GM18498 (cell line): ENCODE measurements around the gene UBE2S.

Experiments
- ATAC-seq: cut with Tn5 transposase; IDR thresholded peaks from one replicate; pipeline ENCODE4 v1.9.1; 2021; ENCODE audit warnings: mild to moderate bottlenecking, moderate library complexity; ENCODE audit not compliant: unreplicated experiment

UBE2S gene

DNA sequence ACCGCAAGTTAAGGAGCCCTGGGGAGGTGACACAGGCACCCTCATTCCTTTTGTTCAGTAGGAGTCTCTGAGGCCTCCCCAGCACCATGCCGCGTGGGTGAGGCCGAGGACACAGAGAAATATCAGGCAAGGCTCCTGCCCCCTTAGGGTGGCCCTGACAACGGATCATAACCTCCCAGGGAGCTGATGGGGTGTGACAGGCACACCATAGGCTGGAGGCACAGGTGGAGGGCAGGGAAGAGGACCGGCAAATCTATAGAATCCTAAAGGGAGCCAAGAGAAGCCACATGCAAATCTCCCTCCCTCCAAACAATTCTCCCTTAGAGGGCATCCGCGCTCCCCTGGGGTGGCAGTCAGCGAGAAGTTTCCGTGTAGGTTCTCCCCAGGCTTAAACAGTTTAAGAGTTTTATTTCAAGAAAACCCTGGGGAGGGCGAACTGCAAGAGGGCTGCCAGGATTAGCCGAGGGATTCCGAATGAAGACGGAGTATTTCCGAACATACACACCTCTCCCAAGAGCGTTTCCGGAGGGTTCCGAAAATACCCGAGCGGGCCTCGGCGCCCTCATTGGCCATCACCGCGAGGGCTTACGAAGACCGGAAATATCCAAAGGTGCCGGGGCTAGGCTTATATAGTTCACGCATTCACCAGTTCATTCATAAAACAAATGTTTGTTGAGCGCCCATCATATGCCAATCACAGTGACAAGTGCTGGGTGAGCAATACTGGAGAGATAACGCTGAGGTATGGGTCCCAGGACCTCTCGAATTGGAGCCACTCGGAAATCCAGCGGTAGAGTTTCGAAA, 22.5 kb downstream of the UBE2S start:
- peak; percentile 64 for ATAC-seq

DNA sequence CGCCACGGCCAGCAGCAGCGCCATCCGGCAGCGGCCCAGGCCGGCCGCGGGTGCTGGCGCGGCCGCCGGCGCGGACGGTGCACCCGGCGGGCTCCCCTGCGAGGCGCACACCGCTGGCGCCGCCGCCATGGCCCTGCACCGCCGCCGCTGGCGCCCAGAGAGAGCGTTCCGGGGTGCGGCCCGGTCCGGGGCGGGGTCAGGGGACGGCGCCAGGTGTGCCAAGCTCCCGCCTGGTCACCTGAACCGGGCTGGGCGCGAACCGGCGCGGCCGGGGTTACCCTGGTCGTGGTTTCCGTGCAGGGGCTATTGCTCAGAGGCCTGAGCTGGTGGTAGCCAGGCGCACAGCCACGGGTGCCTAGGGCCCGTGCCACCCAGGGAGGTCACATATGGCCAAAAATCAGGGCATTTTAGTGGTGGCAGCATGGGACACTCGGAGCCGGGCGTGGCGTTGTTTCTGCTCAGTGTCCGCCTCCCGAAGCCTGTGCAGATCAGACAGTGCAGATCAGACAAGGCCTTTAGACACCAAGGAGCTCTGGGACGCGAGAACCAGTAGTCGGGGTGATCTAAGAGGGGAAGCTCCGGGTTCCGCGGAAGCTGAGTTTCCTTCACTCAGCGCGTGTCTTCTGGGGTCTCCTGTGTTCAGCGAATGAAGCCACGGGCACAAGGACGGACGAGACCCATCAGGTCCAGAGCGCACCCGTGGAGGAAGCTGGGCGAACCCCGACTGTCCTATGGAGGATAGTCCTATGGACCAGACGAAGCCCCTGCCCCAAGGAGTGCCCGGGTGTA, 23.3 kb downstream of the UBE2S start, which contains the start of gene TMEM238:
TMEM238 (minus strand) TSS at position 162 of the 789 bp plus-strand sequence; CDS start at position 129, 33 bp downstream.
- no peak for ATAC-seq

DNA sequence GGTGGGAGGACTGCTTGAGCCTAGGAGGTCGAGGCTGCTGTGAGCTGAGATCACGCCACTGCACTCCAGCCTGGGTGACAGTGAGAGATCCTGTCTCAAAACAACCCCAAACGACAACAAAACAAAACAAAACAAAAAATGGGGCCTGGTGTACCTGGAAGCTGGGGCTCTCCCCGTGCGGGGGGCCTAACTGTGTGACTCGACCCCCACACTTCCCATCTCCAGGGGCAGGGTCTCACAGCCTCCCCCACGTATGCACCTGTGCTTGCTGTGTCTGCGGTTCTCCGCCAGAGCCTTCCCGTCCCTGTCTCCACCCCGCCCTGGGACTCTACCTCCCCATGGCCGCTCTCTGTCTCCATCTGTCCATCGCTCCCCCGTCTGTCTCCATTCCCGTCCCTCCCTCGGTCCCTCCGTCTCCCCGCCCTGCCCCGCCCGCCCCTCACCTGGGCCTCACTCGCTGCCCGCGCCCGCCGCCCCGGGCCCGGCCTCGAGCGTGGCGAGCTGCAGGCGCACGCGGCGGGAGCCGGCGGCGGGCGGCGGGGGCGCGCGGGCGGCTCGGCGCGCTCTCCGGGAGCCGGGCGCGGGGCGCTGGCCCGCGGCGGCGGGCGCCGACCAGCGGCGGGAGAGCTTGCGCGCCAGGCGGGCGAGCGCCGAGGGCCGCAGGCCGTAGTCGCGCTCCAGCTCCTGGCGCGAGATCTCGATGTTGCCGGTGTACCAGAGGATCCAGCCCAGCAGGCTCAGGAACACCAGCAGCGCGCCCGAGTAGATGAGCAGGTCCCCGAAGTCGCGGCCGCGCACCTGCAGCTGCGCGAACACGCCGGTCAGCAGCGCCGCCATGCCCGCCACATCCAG, 24.1 kb downstream of the UBE2S start:
- no peak for ATAC-seq

DNA sequence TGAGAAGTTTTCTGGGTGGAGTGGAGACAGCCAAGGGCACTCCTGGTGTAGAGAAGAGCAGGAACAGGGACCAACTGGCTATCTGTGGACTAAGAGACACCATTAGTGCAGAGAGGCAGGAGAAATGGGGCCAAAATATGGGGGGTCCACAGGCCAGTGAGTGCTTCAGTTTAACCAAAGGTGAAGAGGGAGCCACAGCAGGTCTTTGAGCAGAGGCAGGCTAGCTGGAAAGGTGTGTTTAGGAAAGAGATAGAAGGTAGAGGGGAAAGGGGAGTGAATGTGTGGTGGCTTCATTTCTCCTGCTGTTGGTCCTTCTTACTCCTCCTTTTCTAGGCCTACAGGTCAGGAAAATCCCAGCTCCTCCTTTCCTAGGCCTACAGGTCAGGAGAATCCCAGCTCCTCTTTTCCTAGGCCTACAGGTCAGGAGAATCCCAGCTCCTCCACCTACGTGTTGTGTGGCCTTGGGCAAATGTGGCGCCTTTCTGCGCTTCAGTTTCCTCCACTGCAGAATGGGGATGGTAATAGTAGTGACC, 25.0 kb downstream of the UBE2S start:
- no peak for ATAC-seq

GRCh38 chr19:55382013-55382412, 25.6 kb downstream of the UBE2S start:
- ATAC-seq = no peak

GRCh38 chr19:55379174-55379573, 28.4 kb downstream of the UBE2S start:
- no peak for ATAC-seq

GRCh38 chr19:55377356-55378131, 30.0 kb downstream of the UBE2S start:
- ATAC-seq = no peak

GRCh38 chr19:55376241-55376933, 31.2 kb downstream of the UBE2S start, which contains the start of gene TMEM190:
Gene TMEM190 (plus strand): TSS chr19:55376826. CDS start chr19:55376854, 28 bp downstream.
- no peak for ATAC-seq

DNA sequence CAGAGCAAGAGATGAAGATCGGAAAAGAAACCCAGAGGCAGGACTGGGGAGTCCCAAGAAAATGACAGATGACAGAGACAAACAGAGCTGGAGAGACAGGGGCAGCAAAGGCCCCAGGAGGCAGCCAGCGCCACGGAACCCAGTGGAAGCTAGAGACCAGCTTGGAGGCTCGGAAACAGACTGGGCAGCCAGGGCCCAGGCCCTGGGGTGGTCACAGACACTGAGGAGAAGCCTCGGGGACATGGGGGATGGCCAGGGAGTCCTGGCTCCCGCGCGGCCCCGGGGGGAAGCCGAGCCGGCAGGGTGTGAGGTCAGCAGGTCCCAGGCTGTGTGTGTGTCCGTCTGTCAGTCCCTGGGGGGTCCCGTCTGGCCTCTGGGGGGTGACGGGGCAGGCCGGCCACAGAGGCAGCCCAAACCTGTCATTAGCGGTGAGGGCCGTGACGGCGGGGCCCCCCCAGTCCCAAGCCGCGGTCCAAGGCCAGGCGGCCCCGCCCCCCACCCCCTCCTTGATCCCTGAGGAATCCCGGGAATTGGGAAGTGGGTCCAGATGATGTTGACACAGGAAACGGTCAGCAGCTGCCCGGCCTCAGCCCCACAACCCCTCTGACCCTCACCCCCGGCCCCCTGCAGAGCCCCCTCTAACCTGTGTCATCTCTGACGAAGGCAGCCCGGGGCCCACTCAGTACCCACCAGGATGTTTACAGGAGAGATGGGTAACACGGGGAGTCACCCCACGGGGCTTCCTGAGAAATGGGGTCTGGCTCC, 33.4 kb downstream of the UBE2S start:
- no peak for ATAC-seq

- no peak for ATAC-seq
Measured at GRCh38 chr19:55373306-55373992, 34.1 kb downstream of the UBE2S start.

GRCh38 chr19:55372316-55373081, 35.1 kb downstream of the UBE2S start:
- ATAC-seq = no peak

DNA sequence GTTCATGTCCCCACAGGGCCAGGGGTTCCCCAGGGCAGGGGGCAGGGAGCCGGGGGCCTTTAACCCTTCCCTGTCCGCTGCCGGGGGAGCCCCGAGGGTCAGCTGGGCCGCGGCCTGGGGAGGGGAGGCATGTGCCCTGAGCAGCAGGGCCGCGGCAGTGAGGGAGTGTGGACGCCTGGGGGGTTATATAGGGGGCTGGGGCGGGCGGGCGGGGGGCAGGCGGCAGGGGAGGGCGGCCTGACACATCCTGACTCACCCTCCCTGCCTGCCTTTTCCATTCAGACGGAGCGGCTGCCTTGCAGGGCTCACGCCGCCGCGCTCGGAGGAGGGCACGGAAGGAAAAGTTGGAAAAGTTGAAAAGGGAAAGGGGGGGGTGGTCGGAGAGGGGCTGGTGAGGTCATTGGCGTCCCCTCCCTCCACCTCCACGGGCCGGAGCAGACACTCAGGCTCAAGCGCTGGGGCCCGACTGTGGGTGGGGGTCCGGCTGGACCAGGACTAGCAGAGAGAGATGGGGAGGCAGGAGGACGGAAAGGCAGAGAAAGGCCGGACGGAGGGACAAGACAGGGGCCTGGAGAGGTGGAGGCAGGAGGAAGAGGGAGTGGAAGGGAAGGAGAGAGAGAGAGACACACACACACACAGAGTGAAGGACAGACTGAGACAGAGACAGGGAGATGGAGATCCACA, 37.1 kb downstream of the UBE2S start, which contains the start of gene IL11:
IL11 (minus strand) TSS at position 159 of the 684 bp plus-strand sequence; CDS start at position 6, 153 bp downstream.
- no peak for ATAC-seq

- ATAC-seq = no peak
Measured at GRCh38 chr19:55369653-55370304, 37.8 kb downstream of the UBE2S start.

DNA sequence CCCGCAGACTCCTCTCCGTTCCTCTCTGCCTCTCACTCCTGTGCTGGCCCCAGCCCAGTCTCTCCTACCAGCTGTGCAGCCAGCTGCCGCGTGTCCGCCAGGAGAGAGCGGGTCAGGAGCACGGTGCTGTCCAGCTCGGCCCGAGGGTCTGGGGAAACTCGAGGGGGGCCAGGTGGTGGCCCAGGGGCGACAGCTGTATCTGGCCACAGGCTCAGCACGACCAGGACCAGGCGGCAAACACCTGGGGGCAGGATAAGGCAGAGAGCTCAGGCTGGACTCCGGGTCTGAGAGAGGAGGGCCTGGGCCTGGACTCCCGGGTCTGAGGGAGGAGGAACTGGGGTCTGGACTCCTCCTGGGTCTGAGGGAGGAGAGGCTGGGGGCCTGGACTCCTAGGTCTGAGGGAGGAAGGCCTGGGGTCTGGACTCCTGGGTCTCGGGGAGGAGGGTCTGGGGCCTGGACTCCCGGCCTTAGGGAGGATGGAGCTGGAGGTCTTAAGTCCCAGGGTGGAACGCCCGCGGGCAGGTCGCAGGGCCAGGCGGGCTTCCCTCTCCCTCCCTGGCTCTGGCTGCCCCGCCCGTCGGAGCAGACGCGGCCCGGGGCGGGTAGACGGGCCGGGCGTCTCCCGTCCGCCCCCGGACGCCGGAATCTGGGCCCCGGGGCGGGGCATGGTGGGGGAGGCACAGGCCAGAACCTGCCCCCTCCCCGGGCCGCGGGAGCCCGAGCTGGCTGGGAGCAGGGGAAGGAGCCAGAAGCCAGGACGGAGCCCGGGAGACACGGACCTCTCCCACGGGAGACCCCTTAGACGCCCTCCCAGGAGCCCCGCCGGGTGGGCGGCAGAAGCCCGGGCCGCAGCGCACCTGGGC, 38.7 kb downstream of the UBE2S start:
- ATAC-seq = no peak

DNA sequence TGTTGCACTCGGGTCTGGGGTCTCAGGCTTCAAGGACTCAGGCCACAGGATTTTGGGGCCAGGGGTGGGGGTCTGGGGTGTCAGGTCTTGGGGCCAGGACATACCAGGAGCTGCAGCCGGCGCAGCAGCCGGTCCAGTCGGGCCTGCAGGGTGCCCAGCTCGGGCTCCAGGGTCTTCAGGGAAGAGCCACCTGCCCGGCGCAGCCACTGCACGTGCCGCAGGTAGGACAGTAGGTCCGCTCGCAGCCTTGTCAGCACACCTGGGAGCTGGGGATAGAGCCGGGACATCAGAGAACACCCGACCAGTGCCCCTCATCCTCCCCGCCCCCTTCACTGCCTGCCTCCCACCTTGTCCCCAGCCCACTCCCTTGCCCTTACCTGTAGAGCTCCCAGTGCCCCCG, 39.5 kb downstream of the UBE2S start:
- ATAC-seq = no peak
